ENCODE results near the gene NABP2. TPM values are rescaled to one million over a fixed set of nuclear protein-coding genes. Genes with fewer than 3 reads are reported as not detected.

Gene NABP2
- total RNA-seq, 4 donors from 2014 or later = 13.2 to 24.3 (median 17.2) TPM

DNA sequence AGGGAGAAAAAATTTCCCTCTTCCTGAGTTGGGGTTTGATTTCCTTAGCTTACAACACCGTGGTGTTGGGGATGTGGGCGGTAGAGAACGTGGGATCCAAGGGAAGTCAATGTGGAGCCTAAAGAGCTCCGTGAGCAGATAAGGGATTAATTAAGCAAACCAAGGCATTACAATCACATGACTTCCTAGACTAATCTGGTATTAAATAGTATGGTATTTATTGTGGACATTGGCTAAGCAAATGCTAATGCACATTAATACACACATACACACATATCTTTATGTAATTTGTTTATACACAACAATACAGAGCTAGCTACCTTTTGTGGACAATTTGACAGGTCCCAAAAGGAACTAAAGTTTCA lies 1.6 kb upstream of the NABP2 start:
- no peak for TF ChIP-seq CTCF (IDR thresholded peaks at IDR 0.05)
- ATAC-seq (ENCODE audit: low FRiP score) = no peak
- DNase-seq (ENCODE audit: low spot score) = no peak

GRCh38 chr12:56223571-56224101 lies 506 bp upstream of the NABP2 start:
- ATAC-seq (ENCODE audit: low FRiP score) = no peak
- no peak for TF ChIP-seq CTCF (IDR thresholded peaks at IDR 0.05)
- DNase-seq (ENCODE audit: low spot score) = no peak

GRCh38 chr12:56224954-56225353 lies 812 bp downstream of the NABP2 start:
- ATAC-seq (ENCODE audit: low FRiP score) (no peak), DNase-seq (ENCODE audit: low spot score) (no peak)
- TF ChIP-seq CTCF (IDR thresholded peaks at IDR 0.05) = no peak

DNA sequence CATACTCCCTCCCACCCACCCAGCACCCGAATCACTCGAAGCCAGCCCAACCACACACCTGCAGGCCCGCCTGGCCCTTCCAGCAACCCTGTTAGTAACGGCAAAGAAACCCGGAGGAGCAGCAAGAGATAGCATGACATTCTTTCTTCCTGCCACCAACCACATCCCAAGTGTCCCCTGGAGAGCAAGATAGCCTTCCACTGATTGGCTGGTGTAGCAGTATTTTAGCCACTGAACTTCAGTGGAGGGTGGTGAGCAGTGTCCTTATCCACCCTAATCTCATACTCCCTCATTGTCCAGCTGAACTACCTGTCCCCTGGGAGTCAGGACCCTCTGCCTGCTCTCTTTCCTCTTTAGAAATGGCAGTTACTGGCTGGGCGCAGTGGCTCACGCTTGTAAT lies 4.9 kb downstream of the NABP2 start:
- TF ChIP-seq CTCF (IDR thresholded peaks at IDR 0.05) = no peak
- DNase-seq (ENCODE audit: low spot score) (no peak), ATAC-seq (ENCODE audit: low FRiP score) (no peak)

DNA sequence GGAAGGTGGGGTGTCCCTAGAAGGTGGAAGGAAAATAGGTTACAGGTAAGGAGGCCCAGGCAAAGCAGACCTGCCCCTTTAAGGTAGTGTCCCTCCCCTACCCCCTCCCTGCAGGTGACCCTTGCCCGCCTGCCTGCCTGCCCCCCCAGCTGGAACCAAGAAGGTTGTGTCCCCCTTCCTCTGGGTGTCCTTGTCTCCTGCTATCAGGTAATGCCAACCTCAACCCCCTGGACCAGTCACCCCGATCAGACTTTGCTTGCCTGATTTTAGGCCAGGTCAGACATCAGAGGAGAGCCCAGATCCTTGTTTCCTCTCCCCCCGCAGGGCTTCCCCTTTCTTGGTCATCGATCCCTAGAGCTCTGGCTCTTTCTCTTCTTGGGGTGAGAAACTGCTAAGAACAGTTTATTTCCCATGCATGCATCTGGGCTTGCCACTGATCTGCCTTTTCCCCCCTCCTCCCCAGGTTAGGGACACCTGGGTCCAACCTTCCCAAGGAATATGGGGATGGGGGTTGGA lies 5.8 kb downstream of the NABP2 start, which contains the start of gene SLC39A5:
SLC39A5 (plus strand) TSS at position 136 of the 516 bp plus-strand sequence. CDS start 1,224 bp downstream, outside the sequence.
- DNase-seq (ENCODE audit: low spot score) (no peak), ATAC-seq (ENCODE audit: low FRiP score) (no peak)
- no peak for TF ChIP-seq CTCF (IDR thresholded peaks at IDR 0.05)

DNA sequence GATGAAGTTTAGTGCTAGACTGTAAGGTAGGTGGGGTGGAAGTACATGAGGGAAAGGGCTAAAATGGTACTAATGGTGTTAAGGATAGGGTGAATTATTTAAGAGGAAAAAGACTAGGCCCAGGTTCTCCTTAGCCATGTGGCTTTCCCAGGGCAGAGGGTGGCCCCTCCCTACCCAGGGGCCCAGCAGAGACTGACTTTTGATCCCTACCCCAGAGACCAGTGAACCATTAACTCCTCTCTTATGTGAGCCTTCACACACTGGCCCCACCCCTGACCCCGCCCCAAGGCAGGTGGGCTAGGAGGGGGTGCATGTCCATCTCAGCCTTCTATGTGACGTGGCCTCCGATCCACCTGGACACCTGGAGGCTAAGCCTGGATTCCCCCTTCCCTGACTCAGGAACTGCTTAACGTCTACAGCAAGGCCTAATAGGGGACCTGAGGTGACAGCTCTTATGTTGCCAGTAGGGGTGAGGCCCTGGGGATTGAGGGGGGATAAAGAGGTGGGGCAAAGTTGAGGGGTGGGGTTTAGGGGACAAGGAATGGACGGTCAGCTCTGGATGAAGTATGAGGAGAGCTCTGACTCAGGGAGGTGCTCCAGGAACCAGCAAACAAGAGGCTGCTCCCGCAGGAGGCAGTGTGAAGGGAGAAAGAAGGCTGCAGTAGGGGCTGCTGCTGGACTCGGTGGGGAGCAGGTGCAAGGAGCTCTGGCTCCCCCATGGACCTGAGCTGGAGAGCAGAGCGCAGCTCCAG lies 6.5 kb downstream of the NABP2 start:
- DNase-seq (ENCODE audit: low spot score) = no peak
- no peak for ATAC-seq (ENCODE audit: low FRiP score)
- no peak for TF ChIP-seq CTCF (IDR thresholded peaks at IDR 0.05)

DNA sequence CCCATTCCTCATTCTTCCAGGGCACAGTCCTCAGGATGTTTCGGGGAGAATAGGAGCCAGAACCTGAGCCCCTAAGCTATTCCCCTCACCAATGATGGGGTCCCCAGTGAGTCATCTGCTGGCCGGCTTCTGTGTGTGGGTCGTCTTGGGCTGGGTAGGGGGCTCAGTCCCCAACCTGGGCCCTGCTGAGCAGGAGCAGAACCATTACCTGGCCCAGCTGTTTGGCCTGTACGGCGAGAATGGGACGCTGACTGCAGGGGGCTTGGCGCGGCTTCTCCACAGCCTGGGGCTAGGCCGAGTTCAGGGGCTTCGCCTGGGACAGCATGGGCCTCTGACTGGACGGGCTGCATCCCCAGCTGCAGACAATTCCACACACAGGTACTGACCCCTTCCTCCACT lies 7.0 kb downstream of the NABP2 start:
- no peak for DNase-seq (ENCODE audit: low spot score)
- no peak for TF ChIP-seq CTCF (IDR thresholded peaks at IDR 0.05)
- ATAC-seq (ENCODE audit: low FRiP score) = no peak
